ENCODE results near the gene SWAP70.
"Not testable (repeated sequence)": the region's sequence is repeated elsewhere in the genome, so short reads cannot be mapped to it uniquely, and the experiment has no call there.

SWAP70 gene

DNA sequence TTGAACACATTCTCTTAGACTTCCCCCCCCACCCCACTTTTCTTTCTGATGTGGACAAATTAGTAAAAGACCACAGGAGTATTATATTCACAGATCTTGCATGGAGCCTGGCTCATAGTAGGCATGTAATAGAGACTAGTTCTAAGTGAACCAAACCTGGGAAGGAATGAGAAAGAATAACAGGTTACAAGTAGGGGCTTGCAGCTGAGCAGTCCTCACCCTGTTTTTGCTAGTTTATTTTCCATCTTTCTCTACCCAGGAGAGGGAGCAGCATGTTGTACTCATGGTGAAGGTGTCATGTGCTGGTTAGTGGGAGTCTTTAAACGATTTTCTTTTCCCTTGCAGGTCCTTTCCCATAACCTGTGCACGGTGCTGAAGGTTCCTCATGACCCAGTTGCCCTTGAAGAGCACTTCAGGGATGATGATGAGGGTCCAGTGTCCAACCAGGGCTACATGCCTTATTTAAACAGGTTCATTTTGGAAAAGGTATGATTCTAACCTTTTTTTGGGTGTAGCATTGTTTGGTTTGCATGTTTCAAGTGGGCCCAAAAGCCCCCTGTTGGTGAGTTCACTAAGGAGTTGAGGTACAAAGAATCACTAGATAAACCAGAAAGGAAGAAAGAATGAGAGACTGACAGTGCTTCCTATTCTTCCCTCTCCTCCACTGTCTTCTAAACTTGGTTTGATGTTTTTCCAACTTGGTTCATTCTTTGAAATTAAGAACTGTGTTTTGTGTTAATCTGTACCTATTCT lies 30.1 kb downstream of the SWAP70 start:
- FAIRE-seq = no peak

DNA sequence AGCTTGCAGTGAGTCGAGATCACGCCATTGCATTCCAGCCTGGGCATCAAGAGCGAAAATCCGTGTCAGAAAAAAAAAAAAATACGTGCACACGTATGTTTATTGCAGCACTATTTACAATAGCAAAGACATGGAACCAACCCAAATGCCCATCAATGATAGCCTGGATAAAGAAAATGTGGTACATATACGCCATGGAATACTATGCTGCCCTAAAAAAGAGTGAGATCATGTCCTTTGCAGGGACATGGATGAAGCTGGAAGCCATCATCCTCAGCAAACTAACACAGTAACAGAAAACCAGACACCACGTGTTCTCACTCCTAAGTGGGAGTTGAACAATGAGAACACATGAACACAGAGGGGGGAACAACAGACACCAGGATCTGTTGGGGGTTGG lies 31.4 kb downstream of the SWAP70 start:
- FAIRE-seq = not testable (repeated sequence)

DNA sequence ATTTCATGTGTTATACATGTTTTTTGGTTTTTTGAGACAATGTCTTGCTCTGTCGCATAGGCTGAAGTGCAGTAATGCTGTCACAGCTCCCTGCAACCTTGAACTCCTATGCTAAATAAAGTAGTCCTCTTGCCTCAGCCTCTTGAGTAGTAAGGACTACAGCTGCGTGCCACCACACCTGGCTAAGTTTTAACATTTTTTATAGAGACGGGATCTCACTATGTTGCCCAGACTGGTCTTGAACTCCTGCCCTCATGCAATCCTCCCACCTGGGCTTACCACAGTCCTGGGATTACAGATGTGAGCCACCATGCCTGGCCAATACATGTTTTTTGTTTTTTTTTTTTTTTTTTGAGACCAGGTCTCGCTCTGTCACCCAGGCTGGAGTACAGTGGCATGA lies 33.9 kb downstream of the SWAP70 start:
- FAIRE-seq = no peak

DNA sequence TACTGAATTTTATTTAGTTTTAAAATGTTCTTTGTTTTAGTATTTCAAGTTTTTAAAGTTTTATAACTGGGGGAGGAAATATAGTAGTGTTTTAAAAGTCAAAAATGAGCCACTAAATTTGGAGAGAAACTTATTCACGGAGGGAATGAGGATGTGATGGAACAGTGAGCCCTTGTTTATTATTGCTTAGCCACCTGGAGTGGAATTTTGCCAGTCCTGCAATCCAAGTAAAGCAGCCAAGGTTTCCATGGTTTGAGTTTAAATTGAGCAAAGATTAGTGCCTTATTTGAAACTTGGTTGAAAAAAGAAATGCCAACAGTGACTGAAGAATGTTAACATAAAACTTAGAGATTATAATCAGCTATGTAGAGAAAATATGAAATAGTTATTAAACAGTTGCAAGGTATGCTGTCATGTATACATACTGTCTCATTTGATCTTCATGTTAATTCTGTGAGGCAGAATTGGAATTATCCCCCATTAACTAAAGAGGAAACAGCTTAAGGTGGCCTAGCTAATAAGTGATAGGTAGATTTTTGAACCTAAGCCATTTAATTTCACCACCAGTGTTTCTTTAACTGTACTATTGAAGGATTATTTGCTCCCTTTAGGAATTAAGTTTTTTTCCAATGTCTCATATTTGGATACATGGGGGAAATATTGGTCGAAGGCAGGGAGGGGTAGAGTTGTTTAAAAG lies 36.4 kb downstream of the SWAP70 start:
- no peak for FAIRE-seq

DNA sequence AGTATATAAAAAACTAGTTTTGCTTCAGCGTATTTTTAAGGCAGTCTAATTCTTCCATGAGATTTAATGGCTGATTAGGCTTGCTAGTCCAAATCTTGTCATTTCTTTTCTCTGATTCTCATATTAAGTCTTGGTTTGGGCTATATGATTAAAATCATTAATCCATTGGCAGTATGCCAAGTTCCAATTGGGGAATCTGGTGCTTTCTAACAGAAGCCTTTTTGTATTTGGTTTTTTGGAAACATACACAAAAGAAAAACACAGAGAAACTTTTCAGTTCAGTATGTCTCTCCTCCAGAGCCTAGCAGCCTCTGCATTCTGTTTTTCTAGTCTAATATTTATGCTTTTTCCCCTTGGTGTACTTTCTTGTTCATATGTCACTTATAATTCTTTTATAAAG lies 37.9 kb downstream of the SWAP70 start:
- FAIRE-seq = no peak

DNA sequence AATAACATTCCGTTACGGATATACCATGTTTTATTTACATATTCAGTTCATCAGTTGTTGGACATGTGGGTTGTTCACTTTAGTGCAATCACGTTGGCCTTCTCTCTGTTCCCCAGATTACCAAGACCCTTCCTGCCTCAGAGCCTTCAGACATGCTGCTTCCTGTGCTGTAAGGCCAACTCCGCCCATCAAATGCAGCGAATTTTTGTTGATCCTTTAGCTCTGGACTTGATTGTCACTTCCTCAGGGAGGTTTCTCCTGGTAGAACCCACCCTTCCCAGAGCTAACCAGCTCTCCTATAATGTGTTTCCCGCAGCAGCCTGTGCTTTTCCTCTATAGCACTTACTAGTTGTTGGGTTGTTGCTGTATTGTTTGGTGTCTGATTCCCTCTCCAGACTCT lies 39.4 kb downstream of the SWAP70 start:
- no peak for FAIRE-seq

DNA sequence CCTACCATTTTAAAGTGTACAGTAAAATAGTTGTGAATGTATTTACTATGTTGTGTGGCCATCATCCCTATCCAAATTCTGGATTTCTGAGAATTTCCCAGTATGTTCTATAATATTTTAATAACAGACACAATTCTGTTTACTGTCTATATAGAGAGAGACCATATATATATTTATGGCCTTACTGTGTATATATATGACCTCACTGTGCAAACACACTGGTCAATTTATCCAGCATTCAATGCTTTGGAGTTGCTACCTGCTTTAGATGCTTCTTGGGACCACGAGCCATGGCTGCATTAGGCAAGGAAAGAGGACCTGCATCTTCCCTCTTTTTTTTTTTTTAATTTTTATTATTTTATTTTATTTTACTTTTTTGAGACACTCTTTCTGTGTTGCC lies 40.2 kb downstream of the SWAP70 start:
- no peak for FAIRE-seq

DNA sequence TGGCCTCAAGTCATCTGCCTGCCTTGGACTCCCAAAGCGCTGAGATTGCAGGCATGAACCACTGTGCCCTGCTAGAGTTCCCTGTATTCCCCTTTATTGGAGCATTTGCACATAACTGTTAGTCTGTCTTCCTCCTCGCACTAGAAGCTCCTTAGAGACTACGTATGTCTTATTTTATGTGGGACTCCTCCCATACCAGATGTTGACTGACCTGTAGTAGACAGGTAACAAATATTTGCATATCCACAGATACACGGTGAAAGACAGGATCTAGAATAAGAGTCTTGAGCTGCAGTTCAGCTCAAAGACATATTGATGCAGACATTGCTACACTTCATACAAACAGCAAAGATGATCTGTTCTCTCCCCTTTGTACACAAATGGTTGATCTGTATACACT lies 40.7 kb downstream of the SWAP70 start:
- no peak for FAIRE-seq

DNA sequence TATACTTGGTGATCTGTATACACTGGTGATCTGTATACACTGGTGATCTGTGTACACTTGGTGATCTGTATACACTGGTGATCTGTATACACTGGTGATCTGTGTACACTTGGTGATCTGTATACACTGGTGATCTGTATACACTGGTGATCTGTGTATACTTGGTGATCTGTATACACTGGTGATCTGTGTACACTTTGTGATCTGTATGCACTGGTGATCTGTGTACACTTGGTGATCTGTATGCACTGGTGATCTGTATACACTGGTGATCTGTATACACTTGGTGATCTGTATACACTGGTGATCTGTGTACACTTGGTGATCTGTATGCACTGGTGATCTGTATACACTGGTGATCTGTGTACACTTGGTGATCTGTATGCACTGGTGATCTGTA lies 41.5 kb downstream of the SWAP70 start:
- not testable (repeated sequence) for FAIRE-seq

DNA sequence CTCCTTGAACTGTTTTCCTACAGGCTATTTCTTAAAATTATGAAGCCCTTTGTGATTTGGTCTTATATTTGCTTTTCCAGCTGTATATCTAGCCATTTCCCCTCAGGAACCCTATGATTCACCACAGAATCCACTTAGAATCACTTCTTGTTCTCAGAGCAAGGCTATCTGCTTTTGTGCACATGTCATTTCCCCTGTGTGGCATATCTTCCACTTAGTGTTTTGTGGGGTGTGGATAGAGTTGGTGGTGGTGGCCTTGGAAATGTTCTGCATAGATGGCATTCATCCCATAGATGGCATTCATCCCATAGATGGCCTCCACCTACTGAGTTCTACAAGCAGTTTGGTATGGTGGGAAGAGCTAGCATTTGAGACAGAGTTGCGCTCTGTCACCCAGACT lies 44.7 kb downstream of the SWAP70 start:
- FAIRE-seq = no peak

DNA sequence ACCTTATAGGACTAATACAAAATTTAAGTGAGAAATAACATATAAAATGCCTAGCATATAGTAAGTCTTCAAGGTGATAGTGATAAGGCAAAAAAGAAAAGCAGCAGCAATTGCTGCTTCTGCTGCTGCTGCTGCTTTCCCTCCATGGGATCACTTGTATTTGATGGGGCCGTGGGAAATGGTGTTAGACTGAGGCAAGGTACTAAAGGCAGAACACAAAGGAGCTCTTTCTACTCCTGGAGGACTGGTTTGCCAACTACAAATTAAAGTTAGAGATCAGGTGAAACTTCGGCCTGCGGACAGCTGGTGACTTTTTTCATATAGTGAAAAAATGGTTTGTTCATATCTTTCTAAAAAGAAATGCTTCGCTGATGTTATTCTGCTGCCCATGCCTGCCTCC lies 46.3 kb downstream of the SWAP70 start:
- FAIRE-seq = no peak

DNA sequence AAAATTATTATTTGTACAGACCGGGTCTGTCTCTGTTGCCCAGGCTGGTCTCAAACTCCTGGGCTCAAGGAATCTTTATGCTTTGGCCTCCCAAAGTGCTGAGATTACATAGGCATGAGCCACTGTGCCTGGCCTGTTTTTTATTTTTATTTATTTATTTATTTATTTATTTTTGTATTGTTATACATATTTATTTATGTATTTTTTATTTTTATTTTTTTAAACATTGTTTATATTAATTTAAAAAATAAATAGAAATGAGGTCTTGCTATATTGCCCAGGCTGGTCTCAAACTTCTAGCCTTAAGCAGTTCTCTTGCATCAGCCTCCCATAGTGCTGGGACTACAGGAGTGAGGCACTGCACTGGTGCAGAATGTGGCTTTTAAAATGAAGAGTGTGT lies 47.0 kb downstream of the SWAP70 start:
- no peak for FAIRE-seq

DNA sequence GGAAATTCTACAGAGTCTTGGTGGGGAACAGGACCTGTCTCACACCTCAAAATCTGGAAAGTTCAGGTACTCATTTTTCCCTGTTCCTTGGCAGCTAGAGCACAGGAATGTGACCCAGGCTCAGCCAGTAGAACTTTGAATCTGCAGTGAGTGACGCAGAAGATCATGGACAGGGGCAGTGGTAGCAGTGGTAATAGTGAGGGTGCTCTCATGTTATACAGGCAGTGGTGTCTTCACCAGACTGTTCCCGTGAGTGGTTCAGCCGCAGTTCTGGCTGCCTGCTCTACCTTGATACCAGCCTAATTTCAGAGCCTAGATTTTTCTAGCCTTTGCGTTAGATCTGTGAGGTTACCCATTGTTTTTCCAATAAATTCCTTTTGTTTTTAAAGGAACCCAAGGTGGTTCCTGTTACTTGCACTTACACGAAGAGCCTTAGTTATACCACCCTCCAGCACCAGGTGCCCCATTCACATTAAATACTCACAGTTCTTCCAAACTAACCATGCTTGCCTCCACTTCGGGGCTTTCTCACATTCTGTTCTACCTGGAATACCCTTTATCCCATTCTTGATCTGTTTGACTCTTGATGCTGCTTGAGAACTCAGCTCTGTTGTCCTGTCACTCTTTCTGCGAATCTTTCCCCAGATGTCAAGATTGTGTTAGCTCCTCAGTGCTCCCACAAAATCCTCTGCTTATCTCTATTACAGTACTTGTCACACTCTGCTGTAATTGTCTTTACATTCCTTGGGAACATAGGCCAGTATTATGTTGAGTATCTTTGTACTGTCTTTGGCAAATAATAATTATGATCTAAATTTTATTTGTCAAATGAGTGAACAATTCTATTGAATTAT lies 47.8 kb downstream of the SWAP70 start:
- FAIRE-seq = no peak

DNA sequence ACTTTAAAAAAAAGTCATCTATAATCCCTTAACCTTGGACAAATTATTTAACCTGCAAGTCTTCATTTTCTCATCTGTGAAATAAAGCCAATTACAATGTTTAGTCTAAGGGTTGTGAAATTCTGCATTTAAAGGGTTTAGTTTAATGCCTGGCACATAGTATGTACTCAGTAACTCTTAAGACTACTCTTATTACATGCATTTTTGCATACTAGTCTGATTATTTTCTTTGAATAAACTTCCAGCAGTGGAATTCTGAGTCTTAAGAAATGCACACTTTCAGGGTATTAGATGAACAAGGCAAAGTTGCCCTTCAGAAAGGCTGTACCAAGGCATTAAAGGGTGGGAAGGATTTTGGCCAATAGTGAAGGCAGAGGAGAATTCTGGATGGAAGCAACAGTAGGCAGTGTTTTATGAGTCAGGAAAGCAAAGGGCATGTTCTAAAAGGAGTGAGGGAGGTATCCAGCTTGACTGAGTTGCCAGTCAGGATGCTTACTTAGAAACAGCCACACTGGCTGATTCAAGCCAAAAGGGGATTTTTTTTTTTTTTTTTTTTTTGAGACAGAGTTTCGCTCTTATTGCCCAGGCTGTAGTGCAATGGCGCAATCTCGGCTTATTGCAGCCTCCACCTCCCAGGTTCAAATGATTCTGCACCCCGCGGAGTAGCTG lies 50.5 kb downstream of the SWAP70 start:
- FAIRE-seq = no peak

DNA sequence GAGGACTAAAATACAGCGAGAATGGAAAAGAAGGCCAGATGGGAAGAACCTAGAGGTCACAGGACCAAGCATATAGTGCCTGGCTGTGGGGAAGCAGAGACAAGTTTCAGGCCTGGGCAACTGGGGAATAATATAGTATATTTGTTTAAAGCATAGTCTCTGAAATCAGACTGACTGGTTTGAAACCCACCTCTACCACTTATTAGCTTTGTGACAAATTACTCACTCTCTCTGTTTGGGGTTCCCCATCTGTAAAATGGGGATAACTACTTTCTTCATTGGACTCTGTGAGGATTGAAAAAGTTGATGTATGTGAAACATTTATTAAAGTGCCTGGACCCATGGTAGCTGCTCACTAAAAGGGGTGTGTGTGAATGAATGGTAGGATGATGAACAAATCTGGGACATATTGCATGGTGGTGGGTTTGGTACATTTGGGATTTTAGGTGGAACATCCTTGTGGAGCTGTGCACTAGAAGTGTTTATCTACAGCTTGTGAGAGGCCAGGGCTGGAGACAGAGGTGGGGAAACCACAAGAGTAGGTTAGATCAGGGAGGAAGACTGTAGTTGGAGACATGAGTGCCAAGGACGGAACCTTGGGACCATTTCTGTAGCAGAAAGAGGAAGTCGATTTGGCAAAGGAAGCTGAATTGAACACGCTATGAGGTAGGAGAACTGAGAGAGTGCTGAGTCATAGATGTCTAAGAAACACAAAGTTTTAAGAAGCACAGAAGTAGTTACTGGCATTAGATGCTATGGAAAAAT lies 52.6 kb downstream of the SWAP70 start:
- no peak for FAIRE-seq

DNA sequence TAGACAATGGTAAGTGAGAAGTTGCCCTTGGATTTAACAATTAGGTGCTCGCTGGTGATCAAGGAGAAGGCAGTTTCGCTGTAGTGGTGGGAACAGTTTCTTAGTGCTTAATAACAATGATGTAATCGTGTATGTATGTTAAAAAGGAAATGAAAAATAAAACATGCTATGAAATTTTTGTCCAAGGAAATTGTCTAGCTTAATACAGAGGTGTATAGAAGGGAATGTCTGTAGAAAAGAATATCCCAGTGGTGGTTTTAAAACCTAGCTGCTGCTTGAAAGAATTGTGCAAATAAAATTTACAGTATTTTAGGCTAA lies 53.1 kb downstream of the SWAP70 start:
- FAIRE-seq = no peak

DNA sequence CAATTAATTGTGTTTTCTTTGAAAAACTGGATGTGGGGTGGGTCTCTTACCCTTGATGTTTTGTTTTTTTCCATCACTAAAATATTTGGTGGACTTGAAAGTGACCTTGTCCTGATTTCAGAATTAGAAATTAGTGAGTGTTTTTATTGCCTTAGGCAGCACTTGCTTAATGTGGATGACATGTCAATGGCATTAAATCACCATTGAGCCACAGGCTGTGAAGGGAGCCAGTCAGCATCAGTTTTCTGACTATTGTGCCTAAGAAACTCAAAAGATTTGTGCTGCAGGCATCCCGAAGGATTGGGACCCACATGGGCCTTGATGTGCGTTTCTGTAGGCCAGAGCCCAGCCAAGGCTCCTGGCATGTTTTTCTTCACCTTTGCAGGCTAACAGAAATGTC lies 53.8 kb downstream of the SWAP70 start:
- no peak for FAIRE-seq

DNA sequence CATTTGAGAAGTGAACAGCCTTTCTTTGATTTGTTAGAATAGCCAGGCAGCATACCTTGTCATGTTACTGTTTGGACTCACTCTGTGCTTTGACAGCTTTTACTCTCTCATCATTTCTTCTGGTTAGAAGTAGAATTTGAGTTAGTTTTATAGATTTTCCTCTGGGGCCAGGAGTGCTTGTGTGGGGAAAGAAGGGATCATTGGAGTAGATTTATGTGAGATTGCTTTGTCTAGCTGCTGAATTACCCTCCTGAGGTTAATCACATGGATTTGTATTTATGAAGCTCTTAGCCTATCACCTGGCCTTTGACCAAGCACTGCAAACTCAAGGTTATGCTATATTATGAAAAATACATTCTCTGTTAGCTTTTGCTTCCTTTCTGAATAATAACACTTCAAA lies 54.3 kb downstream of the SWAP70 start:
- no peak for FAIRE-seq

DNA sequence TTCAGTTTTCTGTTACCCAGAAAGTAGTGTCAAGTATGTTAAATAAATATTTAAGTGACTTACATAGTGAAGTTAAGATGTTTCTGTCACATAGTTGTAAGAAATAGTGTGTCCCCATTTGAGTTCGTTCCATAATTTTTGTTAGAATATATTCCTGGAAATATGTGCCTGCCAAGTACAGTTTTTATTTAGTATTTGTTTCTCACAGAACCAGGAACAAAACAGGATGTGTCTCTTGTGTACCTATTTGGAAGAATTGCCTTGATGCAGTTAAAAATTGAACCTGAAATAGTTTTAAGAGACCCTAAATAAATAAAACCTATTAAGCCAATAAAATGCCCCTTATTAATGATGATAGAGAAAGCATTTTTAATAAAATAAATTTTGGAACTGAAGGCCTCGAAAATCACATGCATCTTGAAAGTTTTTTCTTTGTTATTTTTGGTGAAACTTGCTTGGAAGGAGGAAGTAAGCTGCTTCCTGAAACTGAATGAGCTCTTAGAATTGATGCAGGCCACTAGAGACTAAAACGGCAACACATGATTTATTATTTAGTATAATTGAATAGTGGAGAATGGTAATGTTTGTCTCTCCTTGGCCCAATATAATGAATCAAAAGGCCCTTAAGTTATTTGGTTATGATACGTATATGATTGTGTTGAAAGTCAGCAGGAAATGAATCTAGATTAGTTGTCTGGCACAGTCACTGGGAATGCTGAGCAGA lies 55.9 kb downstream of the SWAP70 start:
- FAIRE-seq = no peak

DNA sequence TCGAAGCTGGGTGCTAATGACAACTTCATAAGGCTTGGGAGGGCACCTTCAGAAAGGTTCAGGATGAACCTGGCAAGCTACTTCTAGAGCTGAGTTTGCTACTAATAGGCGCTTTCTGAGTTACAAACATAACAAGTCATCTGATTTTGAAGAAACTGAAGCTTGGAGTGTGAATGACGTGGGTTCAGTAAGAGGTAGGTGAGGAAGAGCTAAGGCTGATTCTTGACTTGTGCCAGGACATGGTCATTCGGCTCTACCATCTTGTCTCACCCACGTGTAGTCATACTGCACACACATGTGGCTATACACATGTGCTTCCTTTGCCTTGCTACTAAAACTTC lies 56.4 kb downstream of the SWAP70 start:
- FAIRE-seq = no peak

DNA sequence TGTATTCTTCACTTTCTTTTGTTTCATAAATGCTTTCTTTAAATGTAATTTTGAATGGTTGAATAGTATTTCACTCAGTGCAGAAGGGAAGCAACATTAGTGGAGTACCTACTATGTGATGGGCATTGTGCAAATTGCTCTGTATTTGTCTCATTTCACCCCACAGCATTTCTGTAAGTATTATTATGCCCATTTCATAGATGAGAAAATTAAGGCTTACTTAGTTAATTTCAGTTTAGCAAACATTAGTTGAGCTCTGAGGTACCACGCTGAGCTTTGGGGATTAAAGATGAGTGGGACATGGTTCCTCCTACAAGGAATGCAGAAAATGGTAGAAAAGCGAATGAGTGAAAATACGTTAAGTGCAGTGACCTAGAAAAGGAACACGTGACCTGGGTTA lies 58.1 kb downstream of the SWAP70 start:
- FAIRE-seq = no peak

DNA sequence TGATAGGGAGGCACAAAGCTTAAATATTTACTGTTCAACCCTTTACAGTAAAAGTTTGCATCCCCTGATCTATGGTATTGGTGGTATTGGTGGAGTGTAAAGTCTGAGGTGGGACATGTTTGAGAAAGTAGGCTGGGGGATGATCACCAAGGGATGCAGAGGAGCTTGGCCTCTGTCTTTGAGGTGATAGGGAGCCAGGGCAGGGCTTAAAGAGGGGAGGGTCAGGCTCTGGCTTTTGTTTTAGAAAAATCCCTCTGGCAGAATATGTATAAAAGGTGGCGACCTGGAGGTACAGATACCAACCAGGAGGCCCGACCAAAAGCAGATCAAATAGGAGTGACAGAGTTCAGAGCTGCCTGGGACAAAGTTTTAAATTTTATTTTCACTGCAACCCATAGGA lies 59.0 kb downstream of the SWAP70 start:
- FAIRE-seq = no peak
